ENCODE measurements around the gene HOXD3.

The HOXD3 gene

DNA sequence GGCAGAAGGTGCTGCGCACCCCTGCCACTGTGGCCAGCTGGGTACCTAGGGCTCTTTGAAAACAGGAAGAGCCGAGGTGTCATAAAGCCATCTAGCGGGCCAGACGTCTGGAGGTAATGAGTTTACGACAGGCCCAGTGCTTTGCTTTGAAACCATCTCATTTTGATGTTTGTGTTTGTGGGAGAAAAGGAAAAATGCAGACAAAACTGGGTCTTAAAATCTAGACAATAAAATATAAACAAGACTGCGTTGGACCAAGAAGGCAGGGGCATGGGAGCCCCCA is 31.4 kb upstream of the HOXD3 start:
- in situ Hi-C loops (cut with MboI; ENCODE audit: low sequenced_read_pairs, unreplicated experiment) = loop anchor here (10.0 to 25.0 kb wide), 2 partner anchors 687 to 1029 kb away; no protein-coding TSS in a partner anchor
- no peak for DNase-seq (ENCODE audit: low spot score)
- no peak for TF ChIP-seq CTCF (IDR thresholded peaks at IDR 0.05; ENCODE audit: borderline replicate concordance, control extremely low read depth, extremely low read depth, insufficient read depth, missing control alignments)

DNA sequence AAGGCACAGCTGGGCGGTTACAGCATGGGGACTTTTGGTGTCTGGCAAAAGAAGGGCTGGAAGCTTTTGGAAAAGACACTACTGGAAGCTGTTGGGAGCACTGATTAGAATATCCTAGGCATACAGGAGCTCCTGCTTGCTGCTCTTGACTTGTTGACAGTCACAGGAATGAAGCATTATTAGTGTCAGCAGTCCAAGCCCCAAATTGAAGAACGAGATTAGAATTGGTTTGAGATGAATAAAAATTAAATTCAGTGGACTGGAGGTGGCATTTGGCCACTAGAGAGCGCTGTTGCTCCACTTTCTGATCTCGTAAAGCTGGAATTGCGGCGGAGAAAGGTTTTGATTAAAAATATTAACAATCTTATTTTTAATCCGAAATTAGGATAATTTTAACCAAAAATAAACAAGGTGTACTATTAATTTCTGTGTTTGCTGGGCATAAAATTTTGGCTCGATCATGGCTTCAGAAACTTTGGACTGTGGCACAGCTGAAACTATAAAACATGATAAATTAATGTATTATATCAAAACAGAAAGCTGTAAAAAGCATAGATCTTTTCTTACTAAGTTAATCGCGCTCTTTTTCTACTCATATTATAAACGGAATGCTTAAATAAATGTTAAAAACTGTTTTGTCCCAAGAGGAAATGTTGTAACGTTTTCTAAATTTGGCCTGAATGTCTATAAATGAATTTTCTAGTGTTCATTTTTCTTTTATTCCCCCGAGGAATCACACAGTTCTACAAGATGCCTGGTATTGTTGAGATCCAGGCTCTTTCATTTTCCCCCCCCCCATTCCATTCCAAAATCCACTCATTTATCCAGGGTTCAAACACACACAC is 30.0 kb upstream of the HOXD3 start:
- DNase-seq (ENCODE audit: low spot score) = peak; percentile 62
- in situ Hi-C loops (cut with MboI; ENCODE audit: low sequenced_read_pairs, unreplicated experiment) = loop anchor here (10.0 to 25.0 kb wide), 2 partner anchors 685 to 1028 kb away; no protein-coding TSS in a partner anchor
- peak; percentile 85 for TF ChIP-seq CTCF (IDR thresholded peaks at IDR 0.05; ENCODE audit: borderline replicate concordance, control extremely low read depth, extremely low read depth, insufficient read depth, missing control alignments)

DNA sequence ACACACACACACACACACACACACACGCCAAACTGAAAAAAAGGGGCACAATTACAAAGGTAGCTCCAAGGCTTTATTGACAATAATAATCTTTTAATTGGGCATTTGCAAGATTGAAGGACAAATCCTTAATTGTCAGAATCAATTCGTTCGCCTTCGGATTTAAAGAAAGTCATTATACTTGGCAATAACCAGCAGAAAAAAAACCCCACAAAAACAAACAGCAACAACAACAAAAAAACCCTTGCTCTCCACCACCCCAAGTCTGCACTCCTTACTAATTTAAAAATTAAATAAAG is 29.4 kb upstream of the HOXD3 start:
- DNase-seq (ENCODE audit: low spot score) = no peak
- no peak for TF ChIP-seq CTCF (IDR thresholded peaks at IDR 0.05; ENCODE audit: borderline replicate concordance, control extremely low read depth, extremely low read depth, insufficient read depth, missing control alignments)
- in situ Hi-C loops (cut with MboI; ENCODE audit: low sequenced_read_pairs, unreplicated experiment) = loop anchor here (10.0 to 25.0 kb wide), 2 partner anchors 685 to 1027 kb away; no protein-coding TSS in a partner anchor

- in situ Hi-C loops (cut with MboI; ENCODE audit: low sequenced_read_pairs, unreplicated experiment) = loop anchor here (10.0 to 25.0 kb wide), 2 partner anchors 684 to 1026 kb away; no protein-coding TSS in a partner anchor
- TF ChIP-seq CTCF (IDR thresholded peaks at IDR 0.05; ENCODE audit: borderline replicate concordance, control extremely low read depth, extremely low read depth, insufficient read depth, missing control alignments) = no peak
- no peak for DNase-seq (ENCODE audit: low spot score)
Measured at GRCh38 chr2:176128172-176128981, 28.7 kb upstream of the HOXD3 start.

- in situ Hi-C loops (cut with MboI; ENCODE audit: low sequenced_read_pairs, unreplicated experiment) = loop anchor here (10.0 to 25.0 kb wide), 2 partner anchors 683 to 1026 kb away; no protein-coding TSS in a partner anchor
- no peak for TF ChIP-seq CTCF (IDR thresholded peaks at IDR 0.05; ENCODE audit: borderline replicate concordance, control extremely low read depth, extremely low read depth, insufficient read depth, missing control alignments)
- no peak for DNase-seq (ENCODE audit: low spot score)
Measured at GRCh38 chr2:176128982-176129796, 27.9 kb upstream of the HOXD3 start, which contains the start of gene HOXD8. Gene HOXD8 (plus strand): TSS chr2:176129705. CDS start chr2:176130367, 662 bp downstream.

DNA sequence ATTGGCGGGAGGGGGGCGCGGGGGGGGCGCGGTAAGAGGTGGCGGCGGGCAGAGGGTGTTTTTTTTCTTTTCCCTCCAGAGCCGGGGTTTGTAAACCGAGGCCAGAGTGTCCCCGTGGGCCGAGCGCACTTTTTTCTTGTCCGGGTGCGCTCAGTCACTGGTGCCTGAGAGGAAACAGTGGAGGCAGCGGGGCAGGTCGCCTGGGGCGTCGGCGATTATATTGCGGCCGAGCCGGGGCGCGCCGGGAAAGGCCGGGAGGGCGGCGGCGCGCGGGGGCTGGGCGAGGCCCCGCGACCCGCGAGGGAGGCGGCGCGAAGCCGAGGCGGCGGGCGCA is 27.3 kb upstream of the HOXD3 start:
- no peak for TF ChIP-seq CTCF (IDR thresholded peaks at IDR 0.05; ENCODE audit: borderline replicate concordance, control extremely low read depth, extremely low read depth, insufficient read depth, missing control alignments)
- DNase-seq (ENCODE audit: low spot score) = no peak
- in situ Hi-C loops (cut with MboI; ENCODE audit: low sequenced_read_pairs, unreplicated experiment) = loop anchor here (10.0 to 25.0 kb wide), 2 partner anchors 683 to 1025 kb away; no protein-coding TSS in a partner anchor
